IPS-18c (cell line): ENCODE data around the gene TAGLN3.

ENCODE experiments used
- H3K4me3 ChIP-seq: 2 replicates; pipeline ENCODE4 v1.7.0; 2013; ENCODE audit warnings: low read depth, mild to moderate bottlenecking, low read length, moderate library complexity; ENCODE audit not compliant: insufficient read depth
- H3K9me3 ChIP-seq: one replicate; pipeline ENCODE4 v1.6.1; 2013; ENCODE audit warnings: mild to moderate bottlenecking, low read length, moderate library complexity; ENCODE audit not compliant: control insufficient read depth, insufficient read depth

TAGLN3 gene

GRCh38 chr3:111971533-111972130 lies 27.1 kb upstream of the TAGLN3 start:
- Histone ChIP-seq H3K9me3 (no peaks in the 10 kb centered on the region), H3K4me3 (no peak overlapping the region)

- Histone ChIP-seq H3K4me3 (no peak overlapping the region), H3K9me3 (no peaks in the 10 kb centered on the region)
Observed at GRCh38 chr3:111972891-111973290, 25.8 kb upstream of the TAGLN3 start.

DNA sequence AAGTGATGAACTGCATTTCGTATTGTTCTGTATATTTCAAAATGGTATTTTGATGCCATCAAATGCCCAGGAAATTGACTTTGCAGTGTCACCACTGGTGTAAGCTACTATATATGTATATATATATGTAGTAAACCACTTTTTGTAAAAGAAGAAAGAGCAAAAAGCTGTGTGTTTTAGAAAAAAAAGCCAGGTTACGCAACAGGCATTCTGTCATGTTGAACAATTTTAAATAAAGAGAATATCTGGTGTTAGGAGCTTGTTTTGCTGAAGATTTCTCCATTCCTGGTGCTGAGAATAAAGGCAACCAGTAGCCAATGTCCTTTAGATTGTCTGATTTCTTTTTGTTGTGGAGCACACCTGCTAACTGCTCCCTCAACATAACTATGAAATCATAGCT lies 23.6 kb upstream of the TAGLN3 start:
- Histone ChIP-seq H3K9me3 (no peaks in the 10 kb centered on the region), H3K4me3 (no peak overlapping the region)

DNA sequence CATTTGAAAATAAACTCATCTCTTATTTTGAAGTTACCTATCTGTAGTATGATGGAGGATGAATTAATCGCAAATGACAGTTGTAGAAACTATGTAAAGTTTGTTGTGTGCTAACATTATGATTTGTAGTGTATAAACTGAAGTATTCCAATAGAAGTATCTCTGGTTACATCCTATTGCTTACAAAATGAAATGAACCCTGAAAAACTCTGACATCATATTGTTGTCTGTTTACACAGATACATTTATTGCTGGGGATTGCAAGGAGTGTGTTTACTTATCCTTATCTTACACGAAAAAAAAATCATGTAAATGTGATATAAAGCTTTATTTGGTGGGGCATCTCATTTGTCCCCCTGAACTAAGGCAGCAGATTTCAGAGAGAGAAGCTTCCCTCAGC lies 22.5 kb upstream of the TAGLN3 start:
- Histone ChIP-seq H3K4me3 (no peak overlapping the region), H3K9me3 (no peaks in the 10 kb centered on the region)

- H3K4me3 ChIP-seq, result peak within 1 kb of the TSS; percentile 85
- no peaks in the 10 kb centered on the region for H3K9me3 ChIP-seq
Observed at GRCh38 chr3:111978583-111979433, 19.9 kb upstream of the TAGLN3 start, which contains the start of gene ABHD10. Gene ABHD10, plus strand, starts transcription at chr3:111979026. Its CDS starts 36 bp downstream, at chr3:111979062.

DNA sequence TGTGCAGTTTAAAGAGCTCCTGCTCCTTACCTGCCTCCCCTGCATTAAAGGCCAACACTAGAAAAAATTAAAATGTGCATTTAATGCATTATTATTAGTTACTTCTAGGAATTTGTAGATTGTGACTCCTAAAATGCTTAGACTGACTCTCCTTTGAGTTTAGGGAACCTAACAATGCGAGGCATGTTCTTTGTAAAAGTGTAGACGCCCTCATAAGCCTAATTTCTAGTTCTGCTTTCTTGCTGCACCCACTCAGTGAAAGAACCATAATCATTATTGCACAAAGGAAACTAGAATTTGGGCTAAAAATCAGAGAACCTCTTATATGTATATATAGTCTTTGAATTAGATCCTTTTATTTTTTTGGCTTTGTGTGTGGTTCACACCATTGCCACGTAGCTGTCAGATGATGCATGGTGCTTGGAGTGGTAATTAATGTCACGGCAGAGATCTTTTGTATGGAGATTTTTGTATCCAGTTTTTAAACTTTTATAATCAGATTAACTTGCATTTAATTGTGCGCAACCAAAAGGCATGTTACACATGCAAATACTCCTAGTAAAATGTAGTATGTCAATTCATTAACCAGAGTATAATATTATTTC lies 19.2 kb upstream of the TAGLN3 start:
- Histone ChIP-seq H3K4me3 (peak overlapping the region; percentile 85), H3K9me3 (no peaks in the 10 kb centered on the region)

DNA sequence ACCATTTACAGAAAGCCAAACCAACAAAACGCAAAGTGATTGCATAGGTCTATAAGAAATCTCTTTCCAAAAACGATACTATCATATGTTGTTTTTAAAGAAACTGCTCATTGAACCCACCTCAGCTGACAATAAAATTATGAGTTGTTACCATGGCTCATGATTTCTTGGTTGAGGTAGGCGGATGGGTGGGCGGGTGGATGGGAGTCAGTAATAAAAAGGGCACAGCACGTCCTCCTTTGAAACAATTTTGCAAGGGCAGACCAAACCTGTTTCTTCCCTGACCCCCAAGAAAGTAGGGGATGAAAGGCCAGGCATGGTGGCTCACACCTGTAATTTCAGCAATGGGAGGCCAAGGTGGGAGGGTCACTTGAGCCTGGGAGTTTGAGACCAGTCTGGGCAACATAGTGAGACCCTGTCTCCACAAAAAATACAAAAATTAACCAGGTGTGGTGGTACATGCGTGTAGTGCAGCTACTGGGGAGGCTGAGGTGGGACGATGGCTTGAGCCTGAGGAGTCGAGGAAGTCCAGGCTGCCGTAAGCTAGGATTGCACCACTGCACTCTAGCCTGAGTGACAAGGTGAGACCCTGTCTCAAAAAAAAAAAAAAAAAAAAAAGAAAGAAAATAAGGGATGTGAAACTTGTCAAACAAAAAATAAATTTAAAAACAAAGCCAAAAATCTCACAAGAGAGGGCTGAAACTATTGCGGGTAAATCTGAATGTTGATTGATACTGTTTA lies 17.8 kb upstream of the TAGLN3 start:
- Histone ChIP-seq H3K9me3 (no peaks in the 10 kb centered on the region), H3K4me3 (no peak overlapping the region)

DNA sequence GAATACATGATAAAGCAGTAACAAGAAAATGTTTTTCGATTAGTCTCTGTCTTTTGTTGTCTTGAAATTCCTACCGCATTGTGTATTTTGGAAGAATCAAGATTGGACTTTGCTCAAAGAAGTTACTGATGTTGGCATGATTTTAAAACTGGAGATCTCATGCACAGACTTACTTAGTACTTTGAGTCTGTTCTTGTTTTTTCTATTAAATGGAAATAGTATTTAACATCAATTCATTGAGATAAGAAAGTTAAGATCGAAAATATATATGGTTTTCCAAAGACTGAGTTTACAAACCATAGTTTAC lies 17.3 kb upstream of the TAGLN3 start:
- H3K9me3 ChIP-seq, result no peaks in the 10 kb centered on the region
- H3K4me3 ChIP-seq, result no peak overlapping the region

DNA sequence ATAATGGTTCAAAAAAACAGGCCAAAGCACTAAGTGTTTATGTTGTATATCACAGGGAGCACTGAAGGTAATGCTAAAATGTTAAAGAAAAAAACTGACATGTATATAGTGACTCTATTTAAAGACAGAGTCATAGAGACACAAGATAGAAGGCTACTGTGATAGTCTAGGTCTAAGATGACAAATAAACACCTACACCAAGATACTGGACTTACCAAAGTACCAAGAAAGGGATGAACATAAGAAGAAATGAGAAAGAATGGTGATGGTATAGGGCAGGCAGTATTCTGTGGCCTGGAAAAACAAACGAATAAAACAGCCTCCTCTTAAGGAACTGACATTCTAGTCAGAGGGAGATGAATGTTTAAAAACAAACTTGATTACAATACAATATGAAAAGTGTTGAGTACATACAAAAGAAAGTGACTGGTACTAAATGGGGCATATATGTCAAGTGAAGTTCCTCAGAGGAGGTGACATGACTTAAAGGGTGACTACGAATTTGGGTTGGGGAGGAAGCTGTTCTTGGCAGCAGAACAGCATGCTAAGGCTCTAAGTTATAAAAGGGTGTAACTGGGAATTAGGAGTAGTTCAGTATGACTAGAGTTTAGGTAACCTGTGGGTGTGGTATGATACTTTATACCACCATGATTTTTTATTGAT lies 14.0 kb upstream of the TAGLN3 start:
- Histone ChIP-seq H3K9me3 (no peaks in the 10 kb centered on the region), H3K4me3 (no peak overlapping the region)

DNA sequence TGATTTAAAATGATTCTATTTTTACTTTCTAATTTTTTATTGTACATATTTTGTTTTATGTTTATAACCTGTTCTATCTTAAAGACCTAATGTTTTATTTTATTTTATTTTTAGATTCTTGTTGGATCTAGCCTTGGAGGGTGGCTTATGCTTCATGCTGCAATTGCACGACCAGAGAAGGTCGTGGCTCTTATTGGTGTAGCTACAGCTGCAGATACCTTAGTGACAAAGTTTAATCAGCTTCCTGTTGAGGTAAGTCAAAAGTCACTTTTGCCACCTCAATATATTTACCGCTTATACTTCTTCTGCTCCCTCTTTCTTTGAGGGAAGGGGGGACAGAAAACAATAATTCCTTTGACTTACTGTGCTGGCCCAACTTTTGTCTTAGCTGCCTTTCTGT lies 11.9 kb upstream of the TAGLN3 start:
- no peaks in the 10 kb centered on the region for H3K9me3 ChIP-seq
- no peak overlapping the region for H3K4me3 ChIP-seq

DNA sequence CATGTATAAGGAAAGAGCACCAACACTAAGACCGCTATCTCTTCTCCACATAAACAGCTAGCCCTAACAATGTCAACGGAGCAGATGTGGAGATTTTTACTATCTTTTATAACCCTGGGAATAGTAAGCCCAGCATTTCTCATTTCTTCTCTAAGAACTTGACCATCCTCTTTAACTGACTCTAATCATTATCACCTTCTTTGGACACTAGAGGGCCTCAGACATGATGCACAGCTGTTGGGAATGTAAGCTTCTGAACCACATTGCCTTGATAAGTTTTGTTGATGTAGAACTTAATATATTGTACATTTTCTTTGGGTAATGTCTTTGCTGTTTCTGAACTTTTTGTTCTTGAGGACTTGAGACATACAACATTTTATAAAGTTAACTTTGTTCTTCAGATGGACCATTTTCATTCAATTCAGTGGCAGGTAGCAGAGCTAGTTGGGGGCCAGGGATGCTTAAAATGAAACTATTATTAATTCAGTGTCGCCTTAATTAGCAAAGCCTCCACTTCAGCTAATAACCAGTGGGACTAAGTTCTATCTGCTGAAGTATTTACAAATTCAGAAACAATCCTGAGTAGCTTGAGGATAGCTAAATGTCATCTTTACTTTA lies 9.6 kb upstream of the TAGLN3 start:
- Histone ChIP-seq H3K4me3 (no peak overlapping the region), H3K9me3 (no peaks in the 10 kb centered on the region)

GRCh38 chr3:111993038-111993437 lies 5.7 kb upstream of the TAGLN3 start:
- Histone ChIP-seq H3K4me3 (no peak overlapping the region), H3K9me3 (no peaks in the 10 kb centered on the region)

- H3K9me3 ChIP-seq, result no peaks in the 10 kb centered on the region
- peak overlapping the region; percentile 72 for H3K4me3 ChIP-seq
Observed at GRCh38 chr3:111999484-112000324, 982 bp downstream of the TAGLN3 start.

GRCh38 chr3:112000367-112000771 lies 1.6 kb downstream of the TAGLN3 start:
- Histone ChIP-seq H3K4me3 (peak overlapping the region; percentile 72; the same call in 1 of the 2 replicates), H3K9me3 (no peaks in the 10 kb centered on the region)

- no peaks in the 10 kb centered on the region for H3K9me3 ChIP-seq
- no peak overlapping the region for H3K4me3 ChIP-seq
Observed at GRCh38 chr3:112000966-112001365, 2.2 kb downstream of the TAGLN3 start.

GRCh38 chr3:112001526-112001925 lies 2.8 kb downstream of the TAGLN3 start:
- no peaks in the 10 kb centered on the region for H3K9me3 ChIP-seq
- H3K4me3 ChIP-seq, result no peak overlapping the region
